Upper lobe of left lung (tissue), 6 donors: ENCODE results near the gene HDHD3. TPM values are rescaled to one million over a fixed set of nuclear protein-coding genes. Genes with fewer than 3 reads are reported as not detected.
A peak's percentile ranks its signal among the peaks of the same experiment; 100 is the strongest.
"Not testable (repeated sequence)": the region's sequence is repeated elsewhere in the genome, so short reads cannot be mapped to it uniquely, and the experiment has no call there.

Source experiments
- ATAC-seq, 2 donors: fragments of 200-7000 bp; cut with Tn5 transposase; one replicate each; pipeline ENCODE4 v1.9.1; 2022; ENCODE audit warnings: mild to moderate bottlenecking in 2 of 2, moderate library complexity in 2 of 2; ENCODE audit not compliant: low FRiP score in 2 of 2
- DNase-seq, 2 donors: peaks; one replicate each; pipeline ENCODE4 v3.0.0-alpha.2; 2019 to 2020
- H3K27ac ChIP-seq, 4 donors: fragments of 200-600 bp; sonication (generic); one replicate each; pipeline ENCODE4 v1.5.1; 2016 to 2019
- H3K27me3 ChIP-seq, 4 donors: fragments of 200-600 bp; sonication (generic); one replicate each; pipeline ENCODE4 v1.5.1; 2017 to 2019
- H3K36me3 ChIP-seq, 4 donors: fragments of 200-600 bp; sonication (generic); one replicate each; pipeline ENCODE4 v1.5.1; 2016 to 2019
- H3K4me1 ChIP-seq, 4 donors: fragments of 200-600 bp; sonication (generic); one replicate each; pipeline ENCODE4 v1.5.1; 2018 to 2019
- H3K4me3 ChIP-seq, 4 donors: fragments of 200-600 bp; sonication (generic); one replicate each; pipeline ENCODE4 v1.5.1; 2017 to 2019; ENCODE audit warnings: mild to moderate bottlenecking in 2 of 4, moderate library complexity in 1 of 4
- H3K9me3 ChIP-seq, 4 donors: fragments of 200-600 bp; sonication (generic); one replicate each; pipeline ENCODE4 v1.5.1; 2018 to 2019
- CTCF ChIP-seq, 6 experiments: fragments of 450-650 bp in 4 of 6; fragments of 200-600 bp in 2 of 6; sonication (generic) in 2 of 6; IDR thresholded peaks; one replicate each; pipeline ENCODE4 v1.5.1; 2016 to 2019; ENCODE audit warnings: antibody characterized with exemption in 6 of 6
- EP300 ChIP-seq, 4 donors: sonication (generic); formaldehyde crosslinking; IDR thresholded peaks; one replicate each; pipeline ENCODE4 v1.5.1; 2017; ENCODE audit warnings: antibody characterized with exemption in 4 of 4, control low read depth in 2 of 4
- POLR2A ChIP-seq, 4 donors: fragments of 450-650 bp; IDR thresholded peaks; one replicate each; pipeline ENCODE4 v1.5.1; 2016 to 2017; ENCODE audit warnings: antibody characterized with exemption in 4 of 4, mild to moderate bottlenecking in 2 of 4
- POLR2AphosphoS5 ChIP-seq, 2 donors: sonication (generic); formaldehyde crosslinking; IDR thresholded peaks; one replicate each; pipeline ENCODE4 v1.5.1; 2017; ENCODE audit warnings: antibody characterized with exemption in 2 of 2
- WGBS, 2 donors: methylation state at CpG; one replicate each; pipeline ENCODE4 v1.1.5; 2017 to 2018; 5-methylcytosine and 5-hydroxymethylcytosine counted together
- total RNA-seq, 6 donors: library from RNA; depleted of rRNA in 4 of 6; stranded (reverse); fragments of >200 nt in 4 of 6; gene quantifications; one replicate each; pipeline versions ENCODE4 v1.1.0 to v1.2.1, GENCODE V29; 2016 to 2021
- donor health status: DM: no; HTN: no; CAD: no; lungs with moderate emphysema.
- donor health status: DM: no; HTN: yes; CAD: no; lungs with severe emphysema.

HDHD3 gene
- total RNA-seq, 6 donors from 2014 or later: 12.0 to 25.8 (median 19.6) TPM

GRCh38 chr9:113410207-113410864 lies 33.5 kb upstream of the HDHD3 start, which contains the start of the genes C9orf43 and POLE3:
TSS of gene C9orf43 (plus strand) at chr9:113410747. CDS start at chr9:113413494, 2,747 bp downstream.
TSS of gene POLE3 (minus strand) at chr9:113410675. CDS start at chr9:113410293, 382 bp downstream.
- ATAC-seq (peak; percentile 99), DNase-seq (peak; percentile 94 to 98)
- Histone ChIP-seq H3K36me3 (peaks cover 0 to 15% (median 10%) of the 10 kb centered on the region in 4 donors), H3K4me3 (peak within 1 kb of the TSS; percentile 79 to 90 (median 86)), H3K4me1 (peaks cover 9 to 33% (median 16%) of the 10 kb centered on the region in 4 donors), H3K27me3 (no peaks in the 10 kb centered on the region), H3K9me3 (no peaks in the 10 kb centered on the region), H3K27ac (peak within 1 kb of the TSS; percentile 90 to 99 (median 94))
- 0 to 1% methylated on average over 46 to 51 of the region's 61 CpGs for WGBS, 2 donors
- TF ChIP-seq CTCF (IDR thresholded peaks at IDR 0.05) (peak in 3 of 6 experiments; percentile 5 to 35 (median 13)), POLR2AphosphoS5 (IDR thresholded peaks at IDR 0.05) (peak; percentile 72 to 89), POLR2A (IDR thresholded peaks at IDR 0.05) (peak in 3 of 4 donors; percentile 57 to 78 (median 73)), EP300 (IDR thresholded peaks at IDR 0.05) (peak in 2 of 4 donors; percentile 6 to 22)

GRCh38 chr9:113409883-113410206 lies 33.1 kb upstream of the HDHD3 start:
- Histone ChIP-seq H3K4me3 (peak overlapping the region; percentile 79 to 90 (median 86)), H3K27ac (peak overlapping the region; percentile 90 to 99 (median 94)), H3K36me3 (peaks cover 0 to 15% (median 10%) of the 10 kb centered on the region in 4 donors), H3K4me1 (peaks cover 9 to 33% (median 16%) of the 10 kb centered on the region in 4 donors), H3K9me3 (no peaks in the 10 kb centered on the region), H3K27me3 (no peaks in the 10 kb centered on the region)
- DNase-seq: peak in 1 of 2 donors; percentile 31
- ATAC-seq: peak; percentile 0 to 3
- TF ChIP-seq POLR2A (IDR thresholded peaks at IDR 0.05) (no peak), POLR2AphosphoS5 (IDR thresholded peaks at IDR 0.05) (no peak), CTCF (IDR thresholded peaks at IDR 0.05) (no peak), EP300 (IDR thresholded peaks at IDR 0.05) (no peak)
- 0 to 1% methylated on average over 2 to 19 of the region's 20 CpGs for WGBS, 2 donors

GRCh38 chr9:113409481-113409880 lies 32.7 kb upstream of the HDHD3 start:
- Histone ChIP-seq H3K27me3 (no peaks in the 10 kb centered on the region), H3K27ac (peak overlapping the region; percentile 90 to 99 (median 94)), H3K9me3 (no peaks in the 10 kb centered on the region), H3K4me3 (peak overlapping the region; percentile 79 to 90 (median 86)), H3K4me1 (peaks cover 9 to 33% (median 16%) of the 10 kb centered on the region in 4 donors), H3K36me3 (peaks cover 0 to 15% (median 10%) of the 10 kb centered on the region in 4 donors)
- DNase-seq: no peak
- WGBS, 2 donors: 41 to 44% methylated on average over 10 of the region's 10 CpGs
- no peak for ATAC-seq
- TF ChIP-seq POLR2A (IDR thresholded peaks at IDR 0.05): no peak
- TF ChIP-seq POLR2AphosphoS5 (IDR thresholded peaks at IDR 0.05): no peak
- TF ChIP-seq CTCF (IDR thresholded peaks at IDR 0.05): no peak
- no peak for TF ChIP-seq EP300 (IDR thresholded peaks at IDR 0.05)

GRCh38 chr9:113406873-113407511 lies 30.2 kb upstream of the HDHD3 start:
- H3K4me3 ChIP-seq, H3K9me3 ChIP-seq, ATAC-seq, H3K27me3 ChIP-seq: not testable (repeated sequence)
- TF ChIP-seq CTCF (IDR thresholded peaks at IDR 0.05): peak; percentile 60 to 74 (median 66)
- DNase-seq: peak in 1 of 2 donors; percentile 69
- H3K27ac ChIP-seq: peak overlapping the region in 2 of 4 donors; percentile 2 to 42
- WGBS, 2 donors: 31 to 32% methylated on average over 7 of the region's 7 CpGs
- peaks cover 0 to 15% (median 10%) of the 10 kb centered on the region in 4 donors for H3K36me3 ChIP-seq
- H3K4me1 ChIP-seq: peaks cover 9 to 33% (median 19%) of the 10 kb centered on the region in 4 donors

- Histone ChIP-seq H3K27ac (peak overlapping the region in 2 of 4 donors; percentile 2 to 42), H3K36me3 (peaks cover 0 to 15% (median 10%) of the 10 kb centered on the region in 4 donors), H3K4me1 (peaks cover 11 to 33% (median 20%) of the 10 kb centered on the region in 4 donors)
- H3K27me3 ChIP-seq, H3K9me3 ChIP-seq, H3K4me3 ChIP-seq, DNase-seq, ATAC-seq: not testable (repeated sequence)
- WGBS, 2 donors: 91 to 98% methylated on average over 9 of the region's 9 CpGs
These were observed 29.6 kb upstream of the HDHD3 start for GRCh38 chr9:113406353-113406752.
